ENCODE results near the gene SMLR1.

SMLR1 gene

GRCh38 chr6:130831607-130832006 is 4.4 kb downstream of the SMLR1 start:
- TF ChIP-seq ZBTB7A (IDR thresholded peaks at IDR 0.05; ENCODE audit: low read depth) (no peak), EP300 (IDR thresholded peaks at IDR 0.05; ENCODE audit: borderline replicate concordance) (no peak)

GRCh38 chr6:130833569-130833968 is 6.4 kb downstream of the SMLR1 start:
- TF ChIP-seq CEBPB (IDR thresholded peaks at IDR 0.05) (no peak), TCF12 (IDR thresholded peaks at IDR 0.05; ENCODE audit: low read depth) (no peak), ZBTB7A (IDR thresholded peaks at IDR 0.05; ENCODE audit: low read depth) (no peak), EGR1 (IDR thresholded peaks at IDR 0.05) (no peak), RAD21 (IDR thresholded peaks at IDR 0.05; ENCODE audit: low read depth) (no peak), TEAD4 (IDR thresholded peaks at IDR 0.05) (no peak)

- TF ChIP-seq CREB1 (IDR thresholded peaks at IDR 0.05; ENCODE audit: low read depth) (no peak), ZBTB7A (IDR thresholded peaks at IDR 0.05; ENCODE audit: low read depth) (no peak), YY1 (IDR thresholded peaks at IDR 0.05; ENCODE audit: low read depth) (no peak), TCF12 (IDR thresholded peaks at IDR 0.05; ENCODE audit: low read depth) (no peak), RAD21 (IDR thresholded peaks at IDR 0.05; ENCODE audit: low read depth) (no peak), USF1 (IDR thresholded peaks at IDR 0.05) (no peak), CEBPB (IDR thresholded peaks at IDR 0.05) (no peak), NFIC (IDR thresholded peaks at IDR 0.05) (no peak)
These were observed 7.5 kb downstream of the SMLR1 start for GRCh38 chr6:130834482-130835251.

- TF ChIP-seq EP300 (IDR thresholded peaks at IDR 0.05; ENCODE audit: borderline replicate concordance) = no peak
- TF ChIP-seq ZBTB7A (IDR thresholded peaks at IDR 0.05; ENCODE audit: low read depth) = no peak
- TF ChIP-seq REST (IDR thresholded peaks at IDR 0.05; ENCODE audit: low read depth) = no peak
- TF ChIP-seq MAX (IDR thresholded peaks at IDR 0.05) = no peak
- TF ChIP-seq TEAD4 (IDR thresholded peaks at IDR 0.05) = no peak
These were observed 8.9 kb downstream of the SMLR1 start for GRCh38 chr6:130836055-130836640.

- TF ChIP-seq CEBPB (IDR thresholded peaks at IDR 0.05) (no peak), REST (IDR thresholded peaks at IDR 0.05; ENCODE audit: low read depth) (no peak), MAX (IDR thresholded peaks at IDR 0.05) (no peak), NFIC (IDR thresholded peaks at IDR 0.05) (no peak), RAD21 (IDR thresholded peaks at IDR 0.05; ENCODE audit: low read depth) (no peak), ZBTB7A (IDR thresholded peaks at IDR 0.05; ENCODE audit: low read depth) (no peak), CREB1 (IDR thresholded peaks at IDR 0.05; ENCODE audit: low read depth) (no peak), TAF1 (IDR thresholded peaks at IDR 0.05; ENCODE audit: low read depth) (no peak), USF1 (IDR thresholded peaks at IDR 0.05) (no peak), TEAD4 (IDR thresholded peaks at IDR 0.05) (no peak), TCF12 (IDR thresholded peaks at IDR 0.05; ENCODE audit: low read depth) (no peak), EP300 (IDR thresholded peaks at IDR 0.05; ENCODE audit: borderline replicate concordance) (no peak), FOXM1 (IDR thresholded peaks at IDR 0.05; ENCODE audit: borderline replicate concordance, low read depth) (no peak), YY1 (IDR thresholded peaks at IDR 0.05; ENCODE audit: low read depth) (no peak), EGR1 (IDR thresholded peaks at IDR 0.05) (no peak)
These were observed 9.9 kb downstream of the SMLR1 start for GRCh38 chr6:130837067-130837466.

GRCh38 chr6:130838250-130838860 is 11.1 kb downstream of the SMLR1 start:
- TF ChIP-seq NFIC (IDR thresholded peaks at IDR 0.05) = no peak
- no peak for TF ChIP-seq MAX (IDR thresholded peaks at IDR 0.05)
- TF ChIP-seq FOXM1 (IDR thresholded peaks at IDR 0.05; ENCODE audit: borderline replicate concordance, low read depth) = no peak
- TF ChIP-seq USF1 (IDR thresholded peaks at IDR 0.05) = no peak
- no peak for TF ChIP-seq EGR1 (IDR thresholded peaks at IDR 0.05)
- no peak for TF ChIP-seq CREB1 (IDR thresholded peaks at IDR 0.05; ENCODE audit: low read depth)
- TF ChIP-seq YY1 (IDR thresholded peaks at IDR 0.05; ENCODE audit: low read depth) = no peak
- TF ChIP-seq REST (IDR thresholded peaks at IDR 0.05; ENCODE audit: low read depth) = no peak
- TF ChIP-seq RAD21 (IDR thresholded peaks at IDR 0.05; ENCODE audit: low read depth) = no peak
- TF ChIP-seq CEBPB (IDR thresholded peaks at IDR 0.05) = no peak
- TF ChIP-seq EP300 (IDR thresholded peaks at IDR 0.05; ENCODE audit: borderline replicate concordance) = no peak
- no peak for TF ChIP-seq TAF1 (IDR thresholded peaks at IDR 0.05; ENCODE audit: low read depth)
- TF ChIP-seq TCF12 (IDR thresholded peaks at IDR 0.05; ENCODE audit: low read depth) = no peak
- no peak for TF ChIP-seq TEAD4 (IDR thresholded peaks at IDR 0.05)
- no peak for TF ChIP-seq ZBTB7A (IDR thresholded peaks at IDR 0.05; ENCODE audit: low read depth)

All from Ishikawa (cell line).